Anterior cingulate cortex (tissue), 58 donors: ENCODE measurements around the gene FMOD.
"Not testable (repeated sequence)": the region's sequence is repeated elsewhere in the genome, so short reads cannot be mapped to it uniquely, and the experiment has no call there.

Source experiments
- DNase-seq, 58 donors: peaks; one replicate each; lab custom pipeline; 2025; lab: John Stamatoyannopoulos, UW

FMOD gene

GRCh38 chr1:203308328-203308922 is 42.5 kb downstream of the FMOD start:
- DNase-seq = no peak

GRCh38 chr1:203307641-203308126 is 43.2 kb downstream of the FMOD start:
- DNase-seq = no peak

GRCh38 chr1:203306965-203307541 is 43.9 kb downstream of the FMOD start:
- peak in 15 of 58 donors; percentile 26 to 66 (median 40) for DNase-seq

- peak in 51 of 58 donors; percentile 11 to 84 (median 68) for DNase-seq
Measured at GRCh38 chr1:203306089-203306964, 44.6 kb downstream of the FMOD start.

- DNase-seq = peak in 3 of 58 donors; percentile 35 to 63 (median 56)
Measured at GRCh38 chr1:203305809-203306088, 45.2 kb downstream of the FMOD start.

GRCh38 chr1:203304919-203305808 is 45.8 kb downstream of the FMOD start, which contains the start of gene BTG2:
TSS of gene BTG2 (plus strand) at chr1:203305519. CDS start at chr1:203305607, 88 bp downstream.
- peak; percentile 54 to 100 (median 92) for DNase-seq

GRCh38 chr1:203304391-203304918 is 46.5 kb downstream of the FMOD start:
- no peak for DNase-seq

GRCh38 chr1:203302894-203303293 is 48.0 kb downstream of the FMOD start:
- DNase-seq = no peak

GRCh38 chr1:203302456-203302855 is 48.5 kb downstream of the FMOD start:
- no peak for DNase-seq

- DNase-seq = no peak
Measured at GRCh38 chr1:203301331-203301668, 49.6 kb downstream of the FMOD start.

DNA sequence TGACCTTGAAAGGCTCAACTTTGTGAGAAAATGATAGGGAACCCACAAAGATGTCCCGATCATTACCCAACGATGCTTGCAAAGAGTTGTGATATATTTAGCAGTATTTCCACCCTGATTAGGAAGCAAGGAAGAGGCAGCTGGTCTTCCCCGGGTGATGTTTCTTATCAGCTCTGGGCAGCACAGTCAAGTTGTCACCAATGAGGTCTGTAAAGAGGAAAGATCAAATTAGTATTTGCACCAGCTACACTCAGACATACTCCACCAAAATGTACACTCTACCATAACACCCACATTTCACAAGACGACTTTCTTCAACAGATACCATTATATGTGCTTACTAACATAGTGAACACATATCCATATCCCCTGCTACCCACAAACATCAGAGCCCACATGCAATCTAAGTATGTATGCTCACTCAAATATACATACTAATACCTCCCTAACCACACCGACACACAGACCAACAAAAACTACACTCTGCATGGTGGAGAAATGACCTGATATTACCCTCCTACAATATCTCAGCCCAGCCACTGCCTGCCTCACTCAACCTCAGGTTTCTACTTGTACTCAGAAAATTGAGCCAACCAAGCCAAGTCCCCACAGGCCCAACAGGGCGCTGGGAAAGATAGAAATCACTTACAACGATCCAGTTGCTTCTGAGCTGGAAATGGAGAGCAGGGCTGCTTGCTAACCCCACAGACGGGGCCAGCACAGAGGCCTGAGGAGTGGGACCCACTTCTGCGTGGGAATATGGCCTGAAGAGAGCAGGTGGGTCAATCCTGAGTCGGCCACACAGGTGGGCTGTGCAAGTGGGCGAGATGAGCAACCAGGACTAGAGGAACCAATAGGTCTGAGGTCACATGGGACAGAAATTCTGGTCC is 50.2 kb downstream of the FMOD start:
- DNase-seq = no peak

- DNase-seq = not testable (repeated sequence)
Measured at GRCh38 chr1:203299719-203300429, 51.0 kb downstream of the FMOD start.

DNA sequence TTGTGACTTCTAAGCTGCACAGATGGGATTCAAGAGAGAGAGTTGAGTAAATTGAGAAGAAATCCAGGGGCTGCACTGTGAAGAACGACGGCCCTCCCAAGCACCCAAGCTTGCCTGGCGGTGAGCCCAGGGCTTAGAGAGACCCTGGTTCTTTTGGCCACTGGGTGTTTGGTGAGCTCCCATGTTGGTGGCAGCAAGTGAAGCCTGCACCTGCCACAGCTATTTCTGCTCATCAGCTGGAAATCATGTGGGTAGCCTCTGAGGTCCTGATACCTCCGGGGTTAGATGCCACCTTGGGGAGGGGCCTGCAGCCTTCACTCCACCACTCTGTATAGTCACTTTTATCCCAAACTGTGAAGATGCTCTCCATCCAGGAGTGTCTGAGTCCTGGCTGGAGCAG is 51.8 kb downstream of the FMOD start:
- DNase-seq = no peak

GRCh38 chr1:203296460-203297073 is 54.4 kb downstream of the FMOD start:
- DNase-seq = no peak

- no peak for DNase-seq
Measured at GRCh38 chr1:203295796-203296195, 55.1 kb downstream of the FMOD start.

DNA sequence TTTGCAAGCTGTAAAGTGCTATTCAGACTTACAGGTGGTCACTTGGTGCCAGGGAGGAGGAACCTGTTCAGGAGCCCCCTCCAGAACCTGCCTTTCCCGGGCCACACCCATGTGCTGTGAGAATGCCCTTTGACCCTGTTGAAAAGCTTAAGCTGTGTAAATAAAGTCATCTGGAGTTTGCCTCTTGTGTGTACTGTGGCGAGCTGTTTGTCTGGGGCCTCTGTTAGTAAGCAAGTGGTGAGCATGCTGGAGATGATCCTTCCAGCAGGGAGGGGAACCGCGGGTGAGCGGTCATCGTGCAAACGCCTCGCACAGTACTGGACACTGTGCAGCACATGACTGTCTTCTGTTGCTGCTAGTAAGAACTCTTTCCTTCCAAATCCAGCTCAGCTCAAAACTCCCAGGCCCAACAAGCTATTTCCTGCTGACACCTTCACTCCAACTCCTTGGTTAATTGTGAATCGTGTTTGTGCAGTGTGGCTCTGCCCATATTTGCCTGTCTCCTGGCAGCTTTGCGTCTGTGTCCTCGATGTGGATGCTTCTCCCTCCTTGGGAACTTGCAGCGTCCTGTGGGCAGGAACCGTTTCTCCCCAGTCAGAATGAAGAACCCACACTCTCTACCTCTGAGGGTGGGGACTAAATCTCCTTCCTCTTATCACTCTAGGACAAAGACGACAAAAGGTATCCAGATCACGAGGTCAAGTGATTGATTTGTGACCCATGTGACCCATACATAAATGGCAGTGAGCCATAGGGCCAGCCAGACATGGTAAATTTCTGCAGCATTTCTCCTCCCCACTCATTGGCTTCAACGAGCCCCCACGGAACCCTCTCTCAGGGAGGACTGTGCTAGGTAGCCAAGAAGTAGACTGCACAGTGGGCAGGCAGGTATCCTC is 59.5 kb downstream of the FMOD start:
- DNase-seq = peak in 19 of 58 donors; percentile 14 to 69 (median 38)
